Spleen (tissue), 11 donors: ENCODE results near the gene SMIM27. TPM values are rescaled to one million over a fixed set of nuclear protein-coding genes. Genes with fewer than 3 reads are reported as not detected.

Experiments
- DNase-seq: peaks from one replicate; pipeline ENCODE4 v3.0.0-alpha.2; 2020
- H3K27ac ChIP-seq, 8 donors: fragments of 200-600 bp; sonication (generic) in 7 of 8; 1 replicate in 4 of 8; 2 replicates in 4 of 8; pipeline versions ENCODE4 v1.5.0 to v1.8.0; 2016 to 2021; ENCODE audit warnings: inconsistent platforms in 4 of 8, mild to moderate bottlenecking in 4 of 8, moderate library complexity in 1 of 8
- H3K27me3 ChIP-seq, 7 donors: fragments of 200-600 bp; sonication (generic) in 6 of 7; replicated peaks in 1 of 7; 1 replicate in 4 of 7; 2 replicates in 3 of 7; pipeline versions ENCODE4 v1.5.0 to v1.8.0; 2016 to 2021; ENCODE audit warnings: inconsistent platforms in 3 of 7, mild to moderate bottlenecking in 1 of 7
- H3K36me3 ChIP-seq, 6 donors: fragments of 200-600 bp; sonication (generic) in 5 of 6; 1 replicate in 4 of 6; 2 replicates in 2 of 6; pipeline versions ENCODE4 v1.5.0 to v1.8.0; 2016 to 2021; ENCODE audit warnings: inconsistent platforms in 2 of 6
- H3K4me1 ChIP-seq, 6 donors: fragments of 200-600 bp; sonication (generic) in 5 of 6; 1 replicate in 3 of 6; 2 replicates in 3 of 6; pipeline versions ENCODE4 v1.5.0 to v1.8.0; 2016 to 2021; ENCODE audit warnings: inconsistent platforms in 3 of 6
- H3K4me3 ChIP-seq, 8 donors: fragments of 200-600 bp; sonication (generic) in 7 of 8; 1 replicate in 4 of 8; 2 replicates in 4 of 8; pipeline versions ENCODE4 v1.5.0 to v1.8.0; 2016 to 2021; ENCODE audit warnings: inconsistent platforms in 4 of 8, mild to moderate bottlenecking in 4 of 8, moderate library complexity in 2 of 8
- H3K9me3 ChIP-seq, 8 donors: fragments of 200-600 bp; sonication (generic) in 7 of 8; 1 replicate in 4 of 8; 2 replicates in 4 of 8; pipeline versions ENCODE4 v1.5.0 to v1.8.0; 2016 to 2021; ENCODE audit warnings: inconsistent platforms in 4 of 8
- CTCF ChIP-seq, 11 experiments: fragments of 200-600 bp in 7 of 11; fragments of 450-650 bp in 4 of 11; sonication (generic) in 4 of 11; IDR thresholded peaks in 8 of 11; conservative IDR thresholded peaks in 3 of 11; 1 replicate in 7 of 11; 2 replicates in 4 of 11; pipeline versions ENCODE4 v1.4.0 to v1.8.0; 2016 to 2021; ENCODE audit warnings: antibody characterized with exemption in 11 of 11, inconsistent platforms in 4 of 11, mild to moderate bottlenecking in 1 of 11
- POLR2A ChIP-seq, 3 donors: fragments of 450-650 bp; IDR thresholded peaks; one replicate each; pipeline ENCODE4 v1.5.1; 2017; ENCODE audit warnings: antibody characterized with exemption in 3 of 3, mild to moderate bottlenecking in 1 of 3
- POLR2AphosphoS5 ChIP-seq, 3 donors: sonication (generic); formaldehyde crosslinking; IDR thresholded peaks; one replicate each; pipeline ENCODE4 v1.5.1; 2017; ENCODE audit warnings: antibody characterized with exemption in 3 of 3
- WGBS, 5 donors: extraction: QIAGEN DNeasy Blood & Tissue Kit in 3 of 5; methylation state at CpG; one replicate each; pipeline versions ENCODE4 v1.1.5 to v1.1.7; 2013 to 2018; 5-methylcytosine and 5-hydroxymethylcytosine counted together
- intact Hi-C: fragments of 100-400 bp; cut with DNase I; formaldehyde crosslinking; loops from one replicate; pipeline ENCODE4 v1.15.0; 2023; ENCODE audit warnings: low total_unique reads
- polyA plus RNA-seq, 3 donors: library from polyadenylated mRNA; stranded (reverse); fragments of 200-250 nt; gene quantifications; one replicate each; pipeline ENCODE4 v1.2.1, GENCODE V29; 2013
- total RNA-seq, 7 donors: library from RNA; depleted of rRNA in 3 of 7; stranded (reverse); fragments of >200 nt in 3 of 7; fragmentation: NEBNext Ultra II Directional in 4 of 7; extraction: Animal tissue kit (Norgen Biotek cat#: 25700) in 4 of 7; gene quantifications; one replicate each; pipeline versions ENCODE4 v1.1.0 to v1.2.1, GENCODE V29; 2016 to 2021
- donor health status: healthy with polysubstance abuse.
- donor health status: DM: no; HTN: no; CAD: no; lungs with moderate emphysema.
- donor health status: DM: no; HTN: no; CAD: no.
- donor health status: Bipolar disorder and iron deficiency.
- donor health status: healthy.
- donor health status: DM: no; HTN: no; CAD: no.
- donor health status: DM: yes; HTN: yes; CAD: no.

SMIM27 gene
- total and polyA plus RNA-seq, 10 donors, result 6.6 to 31.7 (median 19.6) TPM

- TF ChIP-seq CTCF (IDR thresholded peaks at IDR 0.05 in 8 of 11, conservative IDR thresholded peaks at IDR 0.05 in 3 of 11) (peak; percentile 34 to 82 (median 69)), POLR2AphosphoS5 (IDR thresholded peaks at IDR 0.05) (no peak)
- Histone ChIP-seq H3K9me3 (no peaks in the 10 kb centered on the region), H3K27me3 (no peaks in the 10 kb centered on the region), H3K4me1 (peaks cover 12 to 42% (median 30%) of the 10 kb centered on the region in 6 donors), H3K4me3 (peak overlapping the region; percentile 75 to 96 (median 88)), H3K36me3 (peaks cover 0 to 32% (median 6%) of the 10 kb centered on the region in 6 donors), H3K27ac (peak overlapping the region; percentile 90 to 97 (median 94))
- intact Hi-C loops, result no loop called here
- DNase-seq, result peak; percentile 86
- 0 to 2% (median 1%) methylated on average over 14 to 17 of the region's 17 CpGs for WGBS, 5 donors
These were observed 20.1 kb downstream of the SMIM27 start for GRCh38 chr9:32571969-32572899.

- H3K4me3 ChIP-seq, result peak within 1 kb of the TSS; percentile 75 to 96 (median 88)
- H3K27me3 ChIP-seq, result no peaks in the 10 kb centered on the region
- peak; percentile 13 to 82 (median 21) for TF ChIP-seq POLR2A (IDR thresholded peaks at IDR 0.05)
- TF ChIP-seq CTCF (IDR thresholded peaks at IDR 0.05 in 8 of 11, conservative IDR thresholded peaks at IDR 0.05 in 3 of 11), result peak in 1 of 11 experiments; percentile 1
- peak; percentile 98 to 99 (median 98) for TF ChIP-seq POLR2AphosphoS5 (IDR thresholded peaks at IDR 0.05)
- peak; percentile 99 for DNase-seq
- 0 to 1% (median 0%) methylated on average over 36 of the region's 36 CpGs for WGBS, 5 donors
- intact Hi-C loops, result no loop called here
- no peaks in the 10 kb centered on the region for H3K9me3 ChIP-seq
- peaks cover 0 to 24% (median 1%) of the 10 kb centered on the region in 6 donors for H3K36me3 ChIP-seq
- peaks cover 12 to 42% (median 30%) of the 10 kb centered on the region in 6 donors for H3K4me1 ChIP-seq
- H3K27ac ChIP-seq, result peak within 1 kb of the TSS; percentile 90 to 97 (median 94)
These were observed 20.9 kb downstream of the SMIM27 start, which contains the start of gene NDUFB6 for GRCh38 chr9:32572900-32573523. Gene NDUFB6 (minus strand): TSS chr9:32573159. CDS start chr9:32573060, 99 bp downstream.

- no peak for TF ChIP-seq POLR2A (IDR thresholded peaks at IDR 0.05)
- no peak for TF ChIP-seq CTCF (IDR thresholded peaks at IDR 0.05 in 8 of 11, conservative IDR thresholded peaks at IDR 0.05 in 3 of 11)
- no peak for TF ChIP-seq POLR2AphosphoS5 (IDR thresholded peaks at IDR 0.05)
- H3K9me3 ChIP-seq, result no peaks in the 10 kb centered on the region
- intact Hi-C loops, result no loop called here
- peak overlapping the region in 3 of 8 donors; percentile 82 to 90 (median 89) for H3K4me3 ChIP-seq
- H3K27ac ChIP-seq, result peak overlapping the region in 7 of 8 donors; percentile 90 to 97 (median 95)
- peaks cover 12 to 42% (median 30%) of the 10 kb centered on the region in 6 donors for H3K4me1 ChIP-seq
- H3K27me3 ChIP-seq, result peaks cover 0 to 7% (median 0%) of the 10 kb centered on the region in 7 donors
- WGBS, 5 donors, result 85 to 92% (median 87%) methylated on average over 7 of the region's 7 CpGs
- DNase-seq, result no peak
- H3K36me3 ChIP-seq, result peaks cover 0 to 18% (median 0%) of the 10 kb centered on the region in 6 donors
These were observed 21.7 kb downstream of the SMIM27 start for GRCh38 chr9:32573821-32574220.
